GM12872 (cell line): ENCODE measurements around the gene KDM6A.

Experiments used
- CTCF ChIP-seq: IDR thresholded peaks from 3 replicates; pipeline ENCODE4 v1.5.1; 2011; ENCODE audit warnings: low read depth, mild to moderate bottlenecking, low read length, moderate library complexity; ENCODE audit not compliant: insufficient read depth

Gene KDM6A

GRCh38 chrX:44872821-44873414 lies at the start of gene KDM6A:
KDM6A (plus strand) TSS chrX:44873188; CDS start chrX:44873552, 364 bp downstream.
- no peak for TF ChIP-seq CTCF

- no peak for TF ChIP-seq CTCF
Measured at GRCh38 chrX:44828008-44828605, 44.9 kb upstream of the KDM6A start.

GRCh38 chrX:44829832-44830231 lies 43.2 kb upstream of the KDM6A start:
- TF ChIP-seq CTCF, result no peak

GRCh38 chrX:44842550-44843317 lies 30.3 kb upstream of the KDM6A start:
- TF ChIP-seq CTCF, result no peak

GRCh38 chrX:44843318-44843702 lies 29.7 kb upstream of the KDM6A start:
- no peak for TF ChIP-seq CTCF

GRCh38 chrX:44843753-44844152 lies 29.2 kb upstream of the KDM6A start, which contains the start of gene DUSP21:
DUSP21 (plus strand) TSS chrX:44844021; CDS start chrX:44844133, 112 bp downstream.
- no peak for TF ChIP-seq CTCF

GRCh38 chrX:44844204-44844603 lies 28.8 kb upstream of the KDM6A start:
- TF ChIP-seq CTCF, result no peak
